ENCODE measurements around the gene KRTAP29-1.

DNA sequence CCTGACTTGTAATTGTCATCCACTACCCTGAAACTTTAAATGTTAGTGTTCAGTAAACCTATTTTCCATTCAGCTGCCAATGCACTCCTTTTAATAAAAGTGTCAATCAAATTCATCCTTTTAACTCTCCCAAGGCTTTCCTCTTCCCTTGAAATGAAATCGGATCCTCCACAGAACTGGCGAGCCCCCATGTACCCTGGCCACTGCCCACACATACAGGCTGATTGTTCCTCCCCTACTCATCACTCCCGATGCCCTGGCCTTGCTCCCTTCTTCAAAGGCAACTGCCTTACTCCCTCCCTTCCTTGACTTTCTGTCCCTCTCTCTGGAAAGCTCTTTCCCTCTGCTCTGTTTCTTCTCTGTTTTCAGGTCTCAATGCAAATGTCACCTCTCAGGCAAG is 40.4 kb upstream of the KRTAP29-1 start:
- TF ChIP-seq L3MBTL2 (conservative IDR thresholded peaks at IDR 0.05): no peak
- TF ChIP-seq SP1 (IDR thresholded peaks at IDR 0.05): no peak
- no peak for TF ChIP-seq FOXK2 (IDR thresholded peaks at IDR 0.05)
- TF ChIP-seq ARNT (IDR thresholded peaks at IDR 0.05): no peak
- TF ChIP-seq ELF4 (IDR thresholded peaks at IDR 0.05): no peak

Data from HEK293T (cell line).